Measurements from ENCODE around the gene ZNF839. TPM values are rescaled to one million over a fixed set of nuclear protein-coding genes. Genes with fewer than 3 reads are reported as not detected.

The ZNF839 gene
- total RNA-seq, 1 experiment from 2014 or later, result 15.1 TPM

DNA sequence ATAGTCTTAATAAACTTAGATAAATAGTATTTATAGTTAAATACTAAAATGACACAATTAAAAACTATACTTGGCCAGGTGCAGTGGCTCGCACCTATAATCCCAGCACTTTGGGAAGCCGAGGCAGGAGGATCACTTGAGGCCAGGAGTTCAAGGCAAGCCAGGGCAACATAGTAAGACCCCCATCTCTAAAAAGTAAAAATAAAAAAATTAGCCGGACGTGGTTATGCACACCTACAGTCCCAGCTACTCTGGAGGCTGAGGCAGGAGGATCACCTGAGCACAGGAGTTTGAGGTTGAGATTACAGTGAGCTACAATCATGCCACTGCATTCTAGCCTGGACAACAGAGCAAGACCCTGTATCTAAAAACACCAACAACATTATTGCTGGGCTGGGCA, 27.1 kb downstream of the ZNF839 start:
- no peak for TF ChIP-seq ZNF423 (CRISPR knock-in tag; IDR thresholded peaks at IDR 0.05)
- TF ChIP-seq GRHL2 (CRISPR knock-in tag; IDR thresholded peaks at IDR 0.05; ENCODE audit: insufficient replicate concordance, severe bottlenecking), result no peak
- TF ChIP-seq, protein P1, sequence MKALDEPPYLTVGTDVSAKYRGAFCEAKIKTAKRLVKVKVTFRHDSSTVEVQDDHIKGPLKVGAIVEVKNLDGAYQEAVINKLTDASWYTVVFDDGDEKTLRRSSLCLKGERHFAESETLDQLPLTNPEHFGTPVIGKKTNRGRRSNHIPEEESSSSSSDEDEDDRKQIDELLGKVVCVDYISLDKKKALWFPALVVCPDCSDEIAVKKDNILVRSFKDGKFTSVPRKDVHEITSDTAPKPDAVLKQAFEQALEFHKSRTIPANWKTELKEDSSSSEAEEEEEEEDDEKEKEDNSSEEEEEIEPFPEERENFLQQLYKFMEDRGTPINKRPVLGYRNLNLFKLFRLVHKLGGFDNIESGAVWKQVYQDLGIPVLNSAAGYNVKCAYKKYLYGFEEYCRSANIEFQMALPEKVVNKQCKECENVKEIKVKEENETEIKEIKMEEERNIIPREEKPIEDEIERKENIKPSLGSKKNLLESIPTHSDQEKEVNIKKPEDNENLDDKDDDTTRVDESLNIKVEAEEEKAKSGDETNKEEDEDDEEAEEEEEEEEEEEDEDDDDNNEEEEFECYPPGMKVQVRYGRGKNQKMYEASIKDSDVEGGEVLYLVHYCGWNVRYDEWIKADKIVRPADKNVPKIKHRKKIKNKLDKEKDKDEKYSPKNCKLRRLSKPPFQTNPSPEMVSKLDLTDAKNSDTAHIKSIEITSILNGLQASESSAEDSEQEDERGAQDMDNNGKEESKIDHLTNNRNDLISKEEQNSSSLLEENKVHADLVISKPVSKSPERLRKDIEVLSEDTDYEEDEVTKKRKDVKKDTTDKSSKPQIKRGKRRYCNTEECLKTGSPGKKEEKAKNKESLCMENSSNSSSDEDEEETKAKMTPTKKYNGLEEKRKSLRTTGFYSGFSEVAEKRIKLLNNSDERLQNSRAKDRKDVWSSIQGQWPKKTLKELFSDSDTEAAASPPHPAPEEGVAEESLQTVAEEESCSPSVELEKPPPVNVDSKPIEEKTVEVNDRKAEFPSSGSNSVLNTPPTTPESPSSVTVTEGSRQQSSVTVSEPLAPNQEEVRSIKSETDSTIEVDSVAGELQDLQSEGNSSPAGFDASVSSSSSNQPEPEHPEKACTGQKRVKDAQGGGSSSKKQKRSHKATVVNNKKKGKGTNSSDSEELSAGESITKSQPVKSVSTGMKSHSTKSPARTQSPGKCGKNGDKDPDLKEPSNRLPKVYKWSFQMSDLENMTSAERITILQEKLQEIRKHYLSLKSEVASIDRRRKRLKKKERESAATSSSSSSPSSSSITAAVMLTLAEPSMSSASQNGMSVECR (CRISPR knock-in tag; IDR thresholded peaks at IDR 0.05; ENCODE audit: borderline replicate concordance), result no peak
- TF ChIP-seq, protein P2, sequence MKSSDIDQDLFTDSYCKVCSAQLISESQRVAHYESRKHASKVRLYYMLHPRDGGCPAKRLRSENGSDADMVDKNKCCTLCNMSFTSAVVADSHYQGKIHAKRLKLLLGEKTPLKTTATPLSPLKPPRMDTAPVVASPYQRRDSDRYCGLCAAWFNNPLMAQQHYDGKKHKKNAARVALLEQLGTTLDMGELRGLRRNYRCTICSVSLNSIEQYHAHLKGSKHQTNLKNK (CRISPR knock-in tag; IDR thresholded peaks at IDR 0.05), result no peak
- no peak for TF ChIP-seq ESRRA (CRISPR knock-in tag; IDR thresholded peaks at IDR 0.05; ENCODE audit: borderline replicate concordance)
- TF ChIP-seq ZNF416 (CRISPR knock-in tag; IDR thresholded peaks at IDR 0.05), result no peak
- TF ChIP-seq ZBTB21 (CRISPR knock-in tag; IDR thresholded peaks at IDR 0.05; ENCODE audit: borderline replicate concordance), result no peak
- no peak for TF ChIP-seq FOXP1 (CRISPR knock-in tag; IDR thresholded peaks at IDR 0.05; ENCODE audit: borderline replicate concordance)
- TF ChIP-seq NFATC4 (CRISPR knock-in tag; IDR thresholded peaks at IDR 0.05), result no peak
- TF ChIP-seq CBFB (CRISPR knock-in tag; IDR thresholded peaks at IDR 0.05; ENCODE audit: low read depth), result no peak
- TF ChIP-seq, protein P3, sequence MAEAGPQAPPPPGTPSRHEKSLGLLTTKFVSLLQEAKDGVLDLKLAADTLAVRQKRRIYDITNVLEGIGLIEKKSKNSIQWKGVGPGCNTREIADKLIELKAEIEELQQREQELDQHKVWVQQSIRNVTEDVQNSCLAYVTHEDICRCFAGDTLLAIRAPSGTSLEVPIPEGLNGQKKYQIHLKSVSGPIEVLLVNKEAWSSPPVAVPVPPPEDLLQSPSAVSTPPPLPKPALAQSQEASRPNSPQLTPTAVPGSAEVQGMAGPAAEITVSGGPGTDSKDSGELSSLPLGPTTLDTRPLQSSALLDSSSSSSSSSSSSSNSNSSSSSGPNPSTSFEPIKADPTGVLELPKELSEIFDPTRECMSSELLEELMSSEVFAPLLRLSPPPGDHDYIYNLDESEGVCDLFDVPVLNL (CRISPR knock-in tag; IDR thresholded peaks at IDR 0.05; ENCODE audit: borderline replicate concordance, low read depth), result no peak
- TF ChIP-seq ZNF263 (CRISPR knock-in tag; IDR thresholded peaks at IDR 0.05; ENCODE audit: low read depth), result no peak
- TF ChIP-seq, protein P4, sequence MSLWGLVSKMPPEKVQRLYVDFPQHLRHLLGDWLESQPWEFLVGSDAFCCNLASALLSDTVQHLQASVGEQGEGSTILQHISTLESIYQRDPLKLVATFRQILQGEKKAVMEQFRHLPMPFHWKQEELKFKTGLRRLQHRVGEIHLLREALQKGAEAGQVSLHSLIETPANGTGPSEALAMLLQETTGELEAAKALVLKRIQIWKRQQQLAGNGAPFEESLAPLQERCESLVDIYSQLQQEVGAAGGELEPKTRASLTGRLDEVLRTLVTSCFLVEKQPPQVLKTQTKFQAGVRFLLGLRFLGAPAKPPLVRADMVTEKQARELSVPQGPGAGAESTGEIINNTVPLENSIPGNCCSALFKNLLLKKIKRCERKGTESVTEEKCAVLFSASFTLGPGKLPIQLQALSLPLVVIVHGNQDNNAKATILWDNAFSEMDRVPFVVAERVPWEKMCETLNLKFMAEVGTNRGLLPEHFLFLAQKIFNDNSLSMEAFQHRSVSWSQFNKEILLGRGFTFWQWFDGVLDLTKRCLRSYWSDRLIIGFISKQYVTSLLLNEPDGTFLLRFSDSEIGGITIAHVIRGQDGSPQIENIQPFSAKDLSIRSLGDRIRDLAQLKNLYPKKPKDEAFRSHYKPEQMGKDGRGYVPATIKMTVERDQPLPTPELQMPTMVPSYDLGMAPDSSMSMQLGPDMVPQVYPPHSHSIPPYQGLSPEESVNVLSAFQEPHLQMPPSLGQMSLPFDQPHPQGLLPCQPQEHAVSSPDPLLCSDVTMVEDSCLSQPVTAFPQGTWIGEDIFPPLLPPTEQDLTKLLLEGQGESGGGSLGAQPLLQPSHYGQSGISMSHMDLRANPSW (CRISPR knock-in tag; conservative IDR thresholded peaks at IDR 0.05; ENCODE audit: low read depth), result no peak
- no peak; the same call in 1 of the 2 replicates for TF ChIP-seq ZNF121 (CRISPR knock-in tag; IDR thresholded peaks at IDR 0.05)
- no peak for TF ChIP-seq KAT7 (CRISPR knock-in tag; IDR thresholded peaks at IDR 0.05; ENCODE audit: borderline replicate concordance)
- no peak for TF ChIP-seq ATF2 (CRISPR knock-in tag; IDR thresholded peaks at IDR 0.05; ENCODE audit: borderline replicate concordance, low read depth)
- no peak for TF ChIP-seq RELA (CRISPR knock-in tag; IDR thresholded peaks at IDR 0.05; ENCODE audit: borderline replicate concordance)
- TF ChIP-seq ZNF232 (CRISPR knock-in tag; IDR thresholded peaks at IDR 0.05), result no peak
- TF ChIP-seq, protein P5, sequence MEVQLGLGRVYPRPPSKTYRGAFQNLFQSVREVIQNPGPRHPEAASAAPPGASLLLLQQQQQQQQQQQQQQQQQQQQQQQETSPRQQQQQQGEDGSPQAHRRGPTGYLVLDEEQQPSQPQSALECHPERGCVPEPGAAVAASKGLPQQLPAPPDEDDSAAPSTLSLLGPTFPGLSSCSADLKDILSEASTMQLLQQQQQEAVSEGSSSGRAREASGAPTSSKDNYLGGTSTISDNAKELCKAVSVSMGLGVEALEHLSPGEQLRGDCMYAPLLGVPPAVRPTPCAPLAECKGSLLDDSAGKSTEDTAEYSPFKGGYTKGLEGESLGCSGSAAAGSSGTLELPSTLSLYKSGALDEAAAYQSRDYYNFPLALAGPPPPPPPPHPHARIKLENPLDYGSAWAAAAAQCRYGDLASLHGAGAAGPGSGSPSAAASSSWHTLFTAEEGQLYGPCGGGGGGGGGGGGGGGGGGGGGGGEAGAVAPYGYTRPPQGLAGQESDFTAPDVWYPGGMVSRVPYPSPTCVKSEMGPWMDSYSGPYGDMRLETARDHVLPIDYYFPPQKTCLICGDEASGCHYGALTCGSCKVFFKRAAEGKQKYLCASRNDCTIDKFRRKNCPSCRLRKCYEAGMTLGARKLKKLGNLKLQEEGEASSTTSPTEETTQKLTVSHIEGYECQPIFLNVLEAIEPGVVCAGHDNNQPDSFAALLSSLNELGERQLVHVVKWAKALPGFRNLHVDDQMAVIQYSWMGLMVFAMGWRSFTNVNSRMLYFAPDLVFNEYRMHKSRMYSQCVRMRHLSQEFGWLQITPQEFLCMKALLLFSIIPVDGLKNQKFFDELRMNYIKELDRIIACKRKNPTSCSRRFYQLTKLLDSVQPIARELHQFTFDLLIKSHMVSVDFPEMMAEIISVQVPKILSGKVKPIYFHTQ (CRISPR knock-in tag; IDR thresholded peaks at IDR 0.05), result no peak
- no peak for TF ChIP-seq FOXP4 (CRISPR knock-in tag; IDR thresholded peaks at IDR 0.05)
- H3K9me3 Mint-ChIP-seq, result no peaks in the 10 kb centered on the region
- CTCF ChIA-PET, result no interaction called here
- H3K27me3 Mint-ChIP-seq (ENCODE audit: low read depth), result no peaks in the 10 kb centered on the region
- ATAC-seq, result no peak
- H3K4me1 Mint-ChIP-seq, result no peaks in the 10 kb centered on the region
- H3K4me3 Mint-ChIP-seq, result no peak overlapping the region
- no peak for DNase-seq (ENCODE audit: low spot score)
- H3K27ac Mint-ChIP-seq, result no peak overlapping the region
- peaks cover 28% of the 10 kb centered on the region for H3K36me3 Mint-ChIP-seq
- POLR2A ChIA-PET, result interaction anchor here (0.6 kb wide), 1 partner anchor 500 kb away, joined by 4 read pairs; no protein-coding TSS in a partner anchor

All from WTC11 (cell line).